OCI-LY1 (cell line): ENCODE measurements around the gene SCYGR8.

Experiments used
- H2AFZ ChIP-seq: fragments of 200-600 bp; sonication (generic), shearing (Covaris generic); 2 replicates; pipeline ENCODE4 v1.6.0; 2014; ENCODE audit warnings: antibody characterized with exemption, mild to moderate bottlenecking, low read length
- H3F3A ChIP-seq: fragments of 200-600 bp; sonication (generic), shearing (Covaris generic); 2 replicates; pipeline ENCODE4 v1.6.0; 2014; ENCODE audit warnings: mild to moderate bottlenecking, antibody characterized with exemption, low read length, moderate library complexity; ENCODE audit not compliant: insufficient read depth
- H3K27ac ChIP-seq: fragments of 200-600 bp; sonication (generic); 2 replicates; pipeline ENCODE4 v1.5.1; 2014; ENCODE audit warnings: low read length, mixed run types, mild to moderate bottlenecking, low read depth; ENCODE audit not compliant: poor library complexity, severe bottlenecking
- H3K27me3 ChIP-seq: fragments of 200-600 bp; sonication (generic); 2 replicates; pipeline ENCODE4 v1.6.0; 2014; ENCODE audit warnings: antibody characterized with exemption, mild to moderate bottlenecking, low read length, moderate library complexity; ENCODE audit not compliant: insufficient read depth
- H3K36me3 ChIP-seq: fragments of 200-600 bp; sonication (generic); 2 replicates; pipeline ENCODE4 v1.6.1; 2014; ENCODE audit warnings: mild to moderate bottlenecking, antibody characterized with exemption, low read length, moderate library complexity, mixed read lengths; ENCODE audit not compliant: insufficient read depth
- H3K4me1 ChIP-seq: fragments of 200-600 bp; sonication (generic); 2 replicates; pipeline ENCODE4 v1.5.1; 2014; ENCODE audit warnings: mild to moderate bottlenecking, low read length, moderate library complexity; ENCODE audit not compliant: insufficient read depth, severe bottlenecking
- H3K4me2 ChIP-seq: fragments of 200-600 bp; sonication (generic), shearing (Covaris generic); 2 replicates; pipeline ENCODE4 v1.6.1; 2014; ENCODE audit warnings: low read length
- H3K4me3 ChIP-seq: fragments of 200-600 bp; sonication (generic); 2 replicates; pipeline ENCODE4 v1.5.1; 2014; ENCODE audit warnings: low read length, low read depth, mild to moderate bottlenecking, mixed read lengths; ENCODE audit not compliant: poor library complexity, severe bottlenecking
- H3K79me2 ChIP-seq: fragments of 200-600 bp; shearing (Covaris generic); 2 replicates; pipeline ENCODE4 v1.6.1; 2016; ENCODE audit warnings: mixed run types, low read length, mixed read lengths; ENCODE audit not compliant: insufficient read depth
- H3K9ac ChIP-seq: fragments of 200-600 bp; sonication (generic), shearing (Covaris generic); 2 replicates; pipeline ENCODE4 v1.6.1; 2014; ENCODE audit warnings: mild to moderate bottlenecking, low read length, mixed read lengths
- H3K9me2 ChIP-seq: fragments of 200-600 bp; sonication (generic), shearing (Covaris generic); 2 replicates; pipeline ENCODE4 v1.6.1; 2014; ENCODE audit warnings: low read depth, mild to moderate bottlenecking, low read length, mixed read lengths
- H3K9me3 ChIP-seq: fragments of 200-600 bp; shearing (Covaris generic); 2 replicates; pipeline ENCODE4 v1.6.1; 2014; ENCODE audit warnings: low read length, mixed read lengths
- H4K20me1 ChIP-seq: fragments of 200-600 bp; sonication (generic), shearing (Covaris generic); 2 replicates; pipeline ENCODE4 v1.6.0; 2016; ENCODE audit warnings: mild to moderate bottlenecking, low read length; ENCODE audit not compliant: insufficient read depth
- CTCF ChIP-seq: fragments of 200-600 bp; sonication (generic), shearing (Covaris generic); IDR thresholded peaks from 2 replicates; pipeline ENCODE4 v1.5.1; 2017; ENCODE audit warnings: mild to moderate bottlenecking, antibody characterized with exemption, low read length, moderate library complexity, mixed read lengths
- EZH2 ChIP-seq: fragments of 200-600 bp; sonication (generic), shearing (Covaris generic); IDR thresholded peaks from 2 replicates; pipeline ENCODE4 v1.8.0; 2017; ENCODE audit warnings: borderline replicate concordance, mixed run types, mild to moderate bottlenecking, antibody characterized with exemption, low read length, moderate library complexity, mixed read lengths

The SCYGR8 gene

GRCh38 chr2:227703280-227703732 lies 42.4 kb upstream of the SCYGR8 start:
- Histone ChIP-seq H3K9me2 (no peaks in the 10 kb centered on the region), H3K27me3 (no peaks in the 10 kb centered on the region; the same call in 1 of the 2 replicates), H3K27ac (no peak overlapping the region), H3K36me3 (no peaks in the 10 kb centered on the region), H3F3A (no peaks in the 10 kb centered on the region), H2AFZ (no peak overlapping the region), H3K4me1 (no peaks in the 10 kb centered on the region), H3K4me2 (no peak overlapping the region), H3K9me3 (no peaks in the 10 kb centered on the region), H4K20me1 (no peaks in the 10 kb centered on the region), H3K4me3 (no peak overlapping the region), H3K79me2 (no peaks in the 10 kb centered on the region), H3K9ac (no peak overlapping the region)
- TF ChIP-seq EZH2 (no peak), CTCF (no peak)

- Histone ChIP-seq H3K9ac (no peak overlapping the region), H3K4me1 (no peaks in the 10 kb centered on the region), H3K9me2 (no peaks in the 10 kb centered on the region), H3F3A (no peaks in the 10 kb centered on the region), H3K27me3 (no peaks in the 10 kb centered on the region; the same call in 1 of the 2 replicates), H4K20me1 (no peaks in the 10 kb centered on the region), H3K4me2 (no peak overlapping the region), H3K9me3 (no peaks in the 10 kb centered on the region), H2AFZ (no peak overlapping the region), H3K27ac (no peak overlapping the region), H3K4me3 (no peak overlapping the region), H3K36me3 (no peaks in the 10 kb centered on the region), H3K79me2 (no peaks in the 10 kb centered on the region)
- TF ChIP-seq CTCF (no peak), EZH2 (no peak)
These were observed 41.7 kb upstream of the SCYGR8 start for GRCh38 chr2:227703961-227704360.

GRCh38 chr2:227706859-227707258 lies 38.8 kb upstream of the SCYGR8 start:
- no peak overlapping the region for H3K4me3 ChIP-seq
- H2AFZ ChIP-seq, result no peak overlapping the region
- no peak overlapping the region for H3K9ac ChIP-seq
- no peaks in the 10 kb centered on the region for H3K36me3 ChIP-seq
- no peaks in the 10 kb centered on the region for H4K20me1 ChIP-seq
- TF ChIP-seq EZH2 (no peak), CTCF (no peak)
- no peaks in the 10 kb centered on the region for H3K4me1 ChIP-seq
- H3K4me2 ChIP-seq, result no peak overlapping the region
- H3F3A ChIP-seq, result no peaks in the 10 kb centered on the region
- no peaks in the 10 kb centered on the region for H3K79me2 ChIP-seq
- no peaks in the 10 kb centered on the region for H3K9me2 ChIP-seq
- no peak overlapping the region for H3K27ac ChIP-seq
- no peaks in the 10 kb centered on the region for H3K27me3 ChIP-seq
- H3K9me3 ChIP-seq, result no peaks in the 10 kb centered on the region
